ENCODE data around the gene CNBP.
"Not testable (repeated sequence)": the region's sequence is repeated elsewhere in the genome, so short reads cannot be mapped to it uniquely, and the experiment has no call there.

The CNBP gene

GRCh38 chr3:129184784-129185542 lies 1.3 kb upstream of the CNBP start:
- DNase-seq (ENCODE audit: low spot score): not testable (repeated sequence)

- DNase-seq (ENCODE audit: low spot score): no peak
These were observed 631 bp upstream of the CNBP start for GRCh38 chr3:129184396-129184657.

- peak; percentile 31 for DNase-seq (ENCODE audit: low spot score)
These were observed 1.1 kb downstream of the CNBP start for GRCh38 chr3:129182390-129183185.

- DNase-seq (ENCODE audit: low spot score): peak; percentile 24
These were observed 1.9 kb downstream of the CNBP start for GRCh38 chr3:129181819-129182218.

- no peak for DNase-seq (ENCODE audit: low spot score)
These were observed 3.2 kb downstream of the CNBP start for GRCh38 chr3:129180461-129180860.

- DNase-seq (ENCODE audit: low spot score): no peak
These were observed 7.6 kb downstream of the CNBP start for GRCh38 chr3:129176051-129176450.

GRCh38 chr3:129173725-129174124 lies 10.0 kb downstream of the CNBP start:
- DNase-seq (ENCODE audit: low spot score): no peak

GRCh38 chr3:129173206-129173605 lies 10.5 kb downstream of the CNBP start:
- DNase-seq (ENCODE audit: low spot score): no peak

- DNase-seq (ENCODE audit: low spot score): no peak
These were observed 16.9 kb downstream of the CNBP start for GRCh38 chr3:129166579-129167332.

GRCh38 chr3:129165594-129165993 lies 18.1 kb downstream of the CNBP start:
- not testable (repeated sequence) for DNase-seq (ENCODE audit: low spot score)

GRCh38 chr3:129164500-129164899 lies 19.2 kb downstream of the CNBP start:
- DNase-seq (ENCODE audit: low spot score): no peak

- DNase-seq (ENCODE audit: low spot score): no peak
These were observed 20.7 kb downstream of the CNBP start for GRCh38 chr3:129162729-129163579.

GRCh38 chr3:129161860-129162271 lies 21.8 kb downstream of the CNBP start:
- no peak for DNase-seq (ENCODE audit: low spot score)

- peak; percentile 97 for DNase-seq (ENCODE audit: low spot score)
These were observed 22.5 kb downstream of the CNBP start, which contains the start of gene ISY1 for GRCh38 chr3:129160891-129161859. ISY1 (minus strand) TSS chr3:129161063; CDS start chr3:129160975, 88 bp downstream.

GRCh38 chr3:129144786-129145185 lies 38.9 kb downstream of the CNBP start:
- no peak for DNase-seq (ENCODE audit: low spot score)

GRCh38 chr3:129141011-129141410 lies 42.7 kb downstream of the CNBP start:
- not testable (repeated sequence) for DNase-seq (ENCODE audit: low spot score)

- DNase-seq (ENCODE audit: low spot score): no peak
These were observed 43.8 kb downstream of the CNBP start for GRCh38 chr3:129139911-129140310.

- DNase-seq (ENCODE audit: low spot score): not testable (repeated sequence)
These were observed 47.4 kb downstream of the CNBP start for GRCh38 chr3:129136275-129136674.

- no peak for DNase-seq (ENCODE audit: low spot score)
These were observed 51.4 kb downstream of the CNBP start for GRCh38 chr3:129132097-129132866.

Measured in hematopoietic multipotent progenitor cell treated with erythropoietin and hydrocortisone succinate and interleukin-3 and kit ligand, for 17 days (in vitro differentiated cells).